Effector CD8-positive, alpha-beta T cell (primary cell): ENCODE data around the gene NHLRC4.

ENCODE experiments used
- DNase-seq: peaks from one replicate; lab custom pipeline; 2025; lab: John Stamatoyannopoulos, UW
- total RNA-seq, 4 experiments: gene quantifications; one replicate each; lab custom pipeline; 2026; lab: John Stamatoyannopoulos, UW

The NHLRC4 gene, protein sequence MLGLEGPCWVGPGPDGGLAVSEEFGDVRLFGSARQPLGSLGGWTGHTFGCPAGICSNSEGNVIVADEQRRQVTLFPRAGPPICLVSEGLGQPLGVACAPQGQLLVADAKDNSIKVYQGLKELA
- 0 to 2.0 (median 1.0) reads per million in 4 experiments for total RNA-seq

DNA sequence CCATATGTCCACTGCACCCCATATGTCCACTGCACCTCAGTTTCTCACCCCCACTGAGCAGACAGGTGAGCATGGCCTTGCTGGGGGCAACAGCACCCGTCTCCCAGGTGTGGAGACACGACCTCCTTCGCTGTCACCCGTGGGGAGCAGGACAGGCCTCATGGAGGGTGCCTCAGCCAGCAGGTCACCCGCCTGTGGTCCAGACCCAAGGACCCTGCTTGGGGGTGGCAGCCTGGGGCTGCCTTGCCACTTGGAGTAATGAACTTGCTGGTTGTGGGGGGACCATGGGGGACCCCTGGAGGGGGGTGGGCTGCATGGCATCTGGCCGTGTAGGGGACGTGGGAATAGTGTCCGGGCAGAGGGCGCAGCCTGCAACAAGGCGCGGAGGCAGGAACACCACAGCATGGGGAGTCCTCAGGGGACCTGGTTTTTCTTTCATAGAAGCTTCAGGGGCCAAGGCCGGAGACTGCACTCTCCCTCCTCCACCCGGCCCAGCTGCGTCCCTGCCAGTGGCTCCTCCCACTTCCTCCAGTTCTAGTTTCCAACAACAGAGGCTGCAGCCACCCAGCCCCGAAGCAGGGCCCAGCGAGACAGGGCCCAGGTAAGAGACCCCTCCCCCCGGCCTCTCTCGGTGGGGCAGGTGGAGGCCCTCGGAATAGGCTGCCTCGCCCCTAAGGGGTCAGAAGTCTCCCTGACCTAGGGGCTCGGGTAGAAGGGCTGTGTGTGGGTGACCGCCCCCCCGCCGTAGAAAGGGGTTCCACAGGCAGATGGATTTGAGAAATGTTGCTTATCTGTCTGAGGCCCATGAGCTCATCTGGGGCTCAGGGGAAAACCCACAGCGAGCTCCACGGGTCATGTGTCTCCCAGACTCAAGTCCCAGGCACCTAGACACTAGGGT is at the start of gene NHLRC4:
NHLRC4 (plus strand) TSS at position 531 of the 898 bp plus-strand sequence. CDS start 1,043 bp downstream, outside the sequence.
- DNase-seq = peak; percentile 19

DNA sequence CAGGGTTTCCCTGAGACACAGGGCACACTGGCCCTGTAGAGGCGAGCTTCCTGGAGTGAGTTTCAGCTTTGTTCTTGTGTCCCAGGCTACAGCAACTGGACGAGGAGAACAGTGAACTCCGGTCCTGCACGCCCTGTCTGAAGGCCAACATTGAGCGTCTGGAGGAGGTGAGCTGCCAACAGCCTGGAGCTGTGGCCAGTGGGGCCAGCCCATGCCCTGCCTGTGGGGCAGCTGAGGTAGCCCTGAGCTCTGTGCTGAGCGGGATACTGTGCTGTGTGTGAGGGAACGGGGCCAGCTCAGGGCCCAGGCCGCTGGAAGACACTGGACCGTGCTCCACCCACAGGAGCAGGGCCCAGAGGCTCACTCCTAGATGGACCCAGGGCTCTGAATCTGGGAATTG is 47.9 kb upstream of the NHLRC4 start:
- DNase-seq = no peak

DNA sequence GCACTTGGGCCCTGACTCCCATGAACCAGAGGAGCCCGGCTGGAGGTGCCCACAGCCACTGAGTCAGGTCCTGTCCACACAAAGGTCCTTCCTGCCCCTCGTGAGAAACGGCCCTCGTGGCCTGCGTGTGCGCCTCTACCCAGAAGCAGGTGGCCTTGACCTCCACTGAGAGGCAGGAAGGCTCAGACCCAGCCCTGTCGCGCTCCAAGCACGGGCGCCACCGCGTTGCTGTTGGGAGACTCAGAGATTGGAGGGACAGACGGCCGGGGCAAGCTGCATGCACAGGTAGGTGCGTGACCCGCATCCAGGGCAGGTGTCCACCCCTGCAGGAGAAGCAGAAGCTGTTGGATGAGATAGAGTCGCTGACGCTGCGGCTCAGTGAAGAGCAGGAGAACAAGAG is 47.4 kb upstream of the NHLRC4 start:
- DNase-seq = no peak

DNA sequence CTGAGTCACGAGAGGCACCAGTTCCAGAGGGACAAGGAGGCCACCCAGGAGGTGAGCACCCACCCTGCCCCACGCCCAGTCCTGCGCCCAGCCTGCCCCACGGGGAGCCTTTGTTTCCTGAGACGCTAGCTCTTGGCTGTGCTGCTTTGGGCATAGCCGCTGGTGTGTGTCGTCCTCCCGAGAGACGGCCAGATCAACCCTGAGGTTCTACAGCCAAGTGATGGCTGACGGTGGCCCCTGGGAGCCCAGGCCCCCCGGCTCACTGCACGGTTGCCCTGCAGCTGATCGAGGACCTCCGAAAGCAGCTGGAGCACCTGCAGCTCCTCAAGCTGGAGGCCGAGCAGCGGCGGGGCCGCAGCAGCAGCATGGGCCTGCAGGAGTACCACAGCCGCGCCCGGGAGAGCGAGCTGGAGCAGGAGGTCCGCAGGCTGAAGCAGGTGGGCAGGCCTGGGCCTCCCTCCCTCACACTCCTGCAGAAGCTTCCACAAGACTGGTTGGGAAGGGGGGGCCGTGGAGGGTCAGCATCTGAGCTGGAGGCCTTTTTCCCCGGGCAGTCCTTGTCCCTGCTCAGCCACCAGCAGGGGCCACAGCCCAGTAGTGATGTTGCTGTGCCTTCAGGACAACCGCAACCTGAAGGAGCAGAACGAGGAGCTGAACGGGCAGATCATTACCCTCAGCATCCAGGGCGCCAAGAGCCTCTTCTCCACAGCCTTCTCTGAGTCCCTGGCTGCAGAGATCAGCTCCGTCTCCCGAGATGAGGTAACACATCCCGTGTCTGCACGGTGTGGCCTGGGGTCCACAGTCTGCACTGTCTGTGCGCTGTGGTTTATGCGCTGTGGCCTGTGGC is 46.7 kb upstream of the NHLRC4 start:
- no peak for DNase-seq

DNA sequence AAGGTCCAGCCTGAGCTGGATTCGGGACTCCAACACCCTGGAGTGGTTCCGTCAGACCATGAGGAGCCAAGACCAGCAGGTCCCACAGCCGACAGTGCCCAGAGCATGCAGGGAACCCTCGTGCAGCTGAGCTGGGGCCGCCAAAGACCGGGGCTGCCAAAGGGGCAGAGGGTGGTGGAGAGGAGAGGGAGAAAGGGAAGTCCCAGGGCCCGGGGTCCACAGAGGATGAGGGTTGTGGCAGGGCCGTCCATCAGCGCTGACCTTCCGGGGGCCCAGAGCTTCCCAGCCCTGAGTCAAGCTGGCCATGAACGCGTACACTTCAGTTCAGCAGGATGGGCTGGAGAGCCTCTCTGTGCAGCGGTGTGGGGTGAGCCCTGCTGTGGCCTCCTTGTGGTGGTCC is 46.0 kb upstream of the NHLRC4 start:
- DNase-seq = no peak

DNA sequence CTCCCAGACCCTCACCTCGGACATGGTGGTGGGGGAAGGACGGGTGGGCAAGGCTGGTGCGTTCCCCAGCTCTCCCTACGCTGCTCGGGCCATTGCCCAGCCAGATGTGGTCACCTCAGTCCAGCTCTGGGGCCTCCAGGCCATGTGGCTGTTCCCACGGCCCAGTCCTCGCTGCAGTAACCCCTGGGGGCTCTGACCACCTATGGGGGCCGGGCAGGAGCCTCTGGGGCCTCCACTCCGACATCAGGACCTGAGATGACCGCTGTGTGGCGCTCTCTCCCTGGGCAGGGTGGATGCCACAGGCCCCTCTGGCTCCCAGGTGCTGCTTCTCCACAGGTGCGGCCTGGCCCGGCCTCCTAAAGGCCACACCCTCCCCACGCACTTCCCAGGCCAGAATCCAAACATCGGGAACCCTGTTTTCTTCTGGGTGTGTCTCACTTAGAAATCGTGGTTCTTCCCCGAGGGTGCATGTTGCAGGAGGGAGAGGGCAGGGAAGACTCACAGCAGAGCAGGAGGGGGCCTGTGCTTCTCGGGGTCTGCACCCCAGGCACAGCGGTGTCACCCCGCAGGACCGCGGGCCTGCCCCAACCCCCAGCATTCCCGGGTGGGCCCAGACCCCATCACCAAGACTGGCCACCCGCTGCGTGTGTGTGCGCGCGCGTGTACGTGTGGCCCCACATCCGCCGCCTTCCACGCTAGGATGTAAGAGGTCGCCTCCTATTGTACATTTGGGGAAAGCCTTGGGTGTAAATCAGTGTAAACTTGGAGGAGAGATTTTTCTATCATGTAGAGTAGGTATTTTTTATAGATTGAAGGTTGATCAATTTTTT is 45.2 kb upstream of the NHLRC4 start:
- DNase-seq = no peak

DNA sequence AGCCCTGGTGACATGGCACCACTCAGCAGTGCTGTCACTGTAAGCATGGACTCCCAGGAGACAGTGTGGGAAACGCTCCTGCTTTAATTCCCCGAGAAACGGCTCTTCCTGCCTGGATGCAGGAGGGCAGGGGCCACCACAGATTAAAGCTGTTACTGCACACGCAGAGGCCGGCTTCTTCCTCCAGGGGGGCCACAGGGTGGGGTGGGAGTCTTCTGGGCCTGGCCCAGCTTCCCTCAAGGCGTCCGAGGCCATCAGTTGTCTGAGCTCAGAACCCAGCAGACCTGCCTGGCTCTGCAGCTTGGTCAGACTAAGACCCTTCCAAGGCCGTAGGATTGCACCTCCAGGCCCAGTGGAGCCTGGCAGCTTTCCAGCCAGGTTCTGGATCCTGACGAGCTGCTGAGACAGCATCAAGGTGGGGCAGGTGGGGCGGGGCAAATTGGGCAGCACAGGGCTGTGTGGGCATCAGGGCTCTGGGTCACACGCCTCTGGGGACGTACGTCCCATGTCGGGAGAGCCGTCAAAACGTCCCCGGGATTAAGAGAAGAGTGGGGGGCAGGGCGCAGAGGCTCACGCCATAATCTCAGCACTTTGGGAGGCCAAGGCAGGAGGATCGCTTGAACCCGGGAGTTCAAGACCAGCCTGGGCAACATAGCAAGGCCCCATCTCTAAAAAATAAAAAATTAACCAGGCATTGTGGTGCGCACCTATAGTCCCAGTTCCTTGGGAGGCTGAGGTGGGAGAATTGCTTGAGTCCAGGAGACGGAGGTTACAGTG is 44.3 kb upstream of the NHLRC4 start:
- no peak for DNase-seq

DNA sequence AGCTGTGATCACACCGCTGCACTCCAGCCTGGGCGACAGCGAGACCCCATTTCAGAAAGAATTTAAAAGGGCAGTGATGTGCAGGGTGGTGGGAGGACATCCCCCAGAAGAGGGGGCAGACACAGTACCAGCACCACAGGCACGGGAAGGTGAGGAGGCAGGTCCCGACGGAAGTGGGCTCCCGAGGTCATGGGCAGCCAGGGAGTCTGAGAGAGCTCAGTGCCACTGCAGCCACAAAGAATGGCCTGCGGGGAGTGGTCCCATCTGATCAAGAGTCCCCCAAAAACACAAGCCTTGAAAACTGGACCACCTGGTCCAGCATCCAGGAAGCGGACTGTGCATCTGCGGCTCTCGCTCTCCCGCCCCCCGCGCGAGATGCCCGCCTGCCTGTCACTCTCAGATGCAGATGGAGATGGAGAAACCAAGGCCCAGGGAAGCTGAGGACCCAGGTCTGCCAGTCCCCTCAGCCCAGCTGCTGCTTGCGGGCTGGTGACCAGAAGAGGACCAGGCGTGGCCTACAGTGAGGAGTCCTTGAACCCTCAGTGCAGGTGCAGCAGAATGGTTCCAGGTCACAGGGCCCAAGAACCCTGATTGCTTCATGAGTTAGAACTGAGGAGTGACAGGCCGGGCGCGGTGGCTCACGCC is 43.6 kb upstream of the NHLRC4 start:
- no peak for DNase-seq

DNA sequence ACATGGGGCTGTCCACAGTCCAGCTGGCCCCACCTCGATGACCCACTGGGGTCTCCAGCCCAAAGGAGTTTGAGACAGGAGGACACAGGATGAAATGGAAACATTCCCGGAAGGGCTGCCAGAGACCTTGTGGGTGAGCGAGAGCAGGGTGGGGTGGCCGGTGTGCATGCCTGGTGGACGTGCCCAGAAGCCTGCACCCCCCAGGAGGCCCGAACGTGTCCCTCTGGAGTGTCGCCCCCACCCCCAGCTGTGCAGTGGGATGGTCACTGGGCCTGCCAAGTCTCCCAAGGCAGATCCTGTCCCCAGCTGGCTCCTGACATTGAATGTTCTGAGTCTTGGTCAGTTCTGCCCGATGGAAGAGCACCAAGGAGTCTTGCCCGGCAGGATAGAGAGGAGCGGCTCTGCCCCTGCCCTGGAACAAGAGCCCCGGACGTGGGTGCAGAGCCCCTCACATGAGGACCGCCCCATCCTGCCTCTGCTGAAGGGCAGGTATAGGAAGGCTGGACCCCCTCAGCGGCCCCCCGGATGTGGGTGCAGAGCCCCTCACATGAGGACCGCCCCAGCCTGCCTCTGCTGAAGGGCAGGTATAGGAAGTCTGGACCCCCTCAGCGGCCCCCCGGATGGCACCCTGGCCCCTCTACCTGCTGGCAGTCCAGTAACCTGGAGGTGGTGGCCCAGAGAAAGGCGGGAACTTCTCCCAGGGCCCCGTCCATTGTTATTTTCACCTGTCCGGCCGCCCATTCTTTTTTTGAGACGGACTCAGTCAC is 42.3 kb upstream of the NHLRC4 start:
- no peak for DNase-seq

DNA sequence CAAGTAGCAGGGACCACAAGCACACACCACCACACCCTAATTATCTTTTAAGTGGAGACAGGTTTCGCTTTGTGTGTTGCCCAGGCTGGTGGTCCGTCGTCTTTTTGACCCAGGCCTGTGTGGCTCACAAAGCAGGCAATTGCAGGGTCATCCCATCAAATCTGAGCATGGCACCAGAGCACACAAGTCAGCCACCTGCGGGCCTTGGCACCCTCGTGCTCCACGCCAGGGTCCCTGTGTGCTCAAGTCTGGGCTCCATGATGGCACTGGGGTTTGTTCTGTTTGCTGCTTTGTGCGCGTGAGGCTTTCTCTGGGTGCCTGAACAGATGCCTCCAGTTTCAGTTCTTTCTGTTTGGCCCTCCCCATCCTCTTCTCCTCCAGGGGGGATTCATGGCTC is 41.7 kb upstream of the NHLRC4 start:
- DNase-seq = no peak

DNA sequence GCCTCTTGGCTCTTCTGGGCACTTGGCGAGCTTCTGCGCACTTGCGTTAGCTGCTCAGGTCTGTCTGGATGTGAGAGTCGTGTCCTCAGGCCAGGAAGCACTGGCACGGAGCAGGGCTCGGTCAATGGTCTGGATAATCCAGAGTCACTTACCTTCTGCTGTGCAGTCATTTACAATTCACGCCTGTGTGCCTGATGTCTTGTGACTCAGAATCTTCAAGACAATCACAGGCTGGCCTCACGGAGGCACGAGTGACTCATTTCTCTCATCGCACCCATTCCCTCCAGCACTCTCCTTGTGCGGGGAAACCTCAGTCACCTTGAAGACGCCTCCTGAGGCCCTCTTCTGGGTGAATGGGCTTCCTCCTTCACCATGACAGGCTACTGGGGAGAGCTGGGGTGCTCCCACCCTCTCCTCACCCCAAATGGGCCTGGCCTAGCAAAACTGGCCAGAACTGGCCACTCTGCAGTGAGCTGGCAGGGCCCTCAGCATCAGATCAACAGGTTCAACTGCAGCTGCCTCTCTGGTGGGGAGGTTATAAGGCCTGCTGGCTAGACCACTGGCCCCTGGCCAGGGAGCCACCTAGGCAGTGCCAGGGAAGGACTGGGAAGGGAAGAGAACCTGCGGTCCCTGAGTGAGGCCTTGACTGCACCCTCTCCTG is 41.2 kb upstream of the NHLRC4 start:
- DNase-seq = no peak

DNA sequence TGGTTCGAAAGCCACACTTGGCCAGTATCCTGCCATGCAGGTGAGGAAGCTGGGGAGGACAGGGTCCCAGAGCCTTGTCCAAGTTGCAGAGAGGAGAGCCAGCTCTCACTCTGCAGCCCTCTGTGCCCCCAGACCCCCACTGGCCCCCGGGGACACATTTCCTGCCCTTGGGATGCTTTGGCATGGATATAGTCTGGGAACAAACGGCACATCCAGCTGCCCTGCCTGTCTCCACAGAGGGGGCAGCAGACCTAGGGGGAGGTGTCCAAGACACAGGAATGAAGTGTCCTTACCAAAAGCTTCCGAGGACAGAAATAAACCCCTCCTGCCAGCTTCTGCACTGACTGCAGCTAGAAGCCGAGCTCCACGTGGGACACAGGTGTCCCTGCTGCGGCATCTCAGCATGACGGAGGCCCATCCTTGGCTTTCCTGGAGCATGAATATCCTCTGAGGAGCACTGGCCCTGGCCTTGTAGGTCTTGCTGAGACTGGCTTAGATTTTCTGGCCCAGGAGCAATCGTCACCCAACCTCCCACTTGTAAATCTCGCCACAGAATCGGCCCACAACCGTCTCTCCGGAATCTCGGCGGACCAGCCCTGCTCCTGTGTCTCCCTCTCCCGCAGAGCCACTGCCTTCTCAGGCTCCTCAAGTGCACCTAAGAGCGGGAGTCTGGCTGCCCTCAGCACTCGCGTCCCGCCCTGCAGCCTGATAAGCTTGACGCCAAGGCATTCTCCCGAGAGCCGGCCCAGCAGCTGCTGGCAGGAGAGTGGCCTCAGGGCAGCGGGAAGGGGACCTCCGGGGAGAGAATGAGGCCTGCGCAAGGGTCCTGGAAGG is 40.4 kb upstream of the NHLRC4 start:
- DNase-seq = no peak

DNA sequence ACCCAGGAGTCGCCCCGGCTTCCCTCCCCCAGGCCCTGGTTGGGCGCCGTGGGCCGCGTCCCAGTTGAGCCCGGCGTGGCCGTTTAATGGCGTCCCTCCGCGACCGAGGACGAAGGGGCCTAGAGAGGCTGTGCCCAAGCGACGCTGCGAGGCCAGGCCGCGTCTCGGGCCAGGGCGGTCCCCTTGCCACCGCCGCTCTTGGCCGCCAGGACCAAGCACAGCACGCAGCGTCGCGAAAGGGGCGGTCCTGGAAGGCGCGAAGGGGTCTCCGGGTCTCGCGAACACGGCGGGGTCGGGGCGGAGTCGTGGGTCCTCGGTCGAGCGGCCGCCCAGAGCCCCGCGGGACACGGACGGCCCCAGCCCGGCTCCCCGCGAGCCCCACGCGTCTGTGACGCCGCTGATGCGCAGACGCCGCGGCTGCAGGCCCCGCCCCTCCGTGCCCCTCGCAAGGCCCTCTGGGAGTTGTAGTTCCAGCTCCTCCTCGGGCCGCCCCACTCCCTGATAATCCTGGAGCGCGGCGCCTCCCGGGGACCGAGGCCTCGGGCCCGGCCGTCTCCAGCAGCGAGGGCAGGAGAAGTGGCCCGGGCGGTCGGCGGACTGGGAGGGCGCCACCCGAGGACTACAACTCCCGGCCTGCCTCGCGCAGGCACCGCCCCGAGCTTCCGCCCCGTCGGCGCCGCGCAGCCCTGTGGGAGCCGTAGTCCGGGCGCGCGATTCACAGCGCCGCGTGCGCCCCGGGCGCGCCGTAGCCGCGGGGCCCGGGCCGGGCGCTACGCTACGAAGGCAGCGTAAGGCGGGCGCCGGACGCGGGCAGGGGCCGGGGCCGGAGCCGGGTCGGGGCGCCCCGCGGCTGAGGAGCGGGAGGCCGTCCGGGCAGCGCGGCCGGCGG is 39.5 kb upstream of the NHLRC4 start, which contains the start of gene CAPN15:
CAPN15 (plus strand) TSS at position 698 of the 889 bp plus-strand sequence. CDS start 19,127 bp downstream, outside the sequence.
- peak; percentile 79 for DNase-seq

DNA sequence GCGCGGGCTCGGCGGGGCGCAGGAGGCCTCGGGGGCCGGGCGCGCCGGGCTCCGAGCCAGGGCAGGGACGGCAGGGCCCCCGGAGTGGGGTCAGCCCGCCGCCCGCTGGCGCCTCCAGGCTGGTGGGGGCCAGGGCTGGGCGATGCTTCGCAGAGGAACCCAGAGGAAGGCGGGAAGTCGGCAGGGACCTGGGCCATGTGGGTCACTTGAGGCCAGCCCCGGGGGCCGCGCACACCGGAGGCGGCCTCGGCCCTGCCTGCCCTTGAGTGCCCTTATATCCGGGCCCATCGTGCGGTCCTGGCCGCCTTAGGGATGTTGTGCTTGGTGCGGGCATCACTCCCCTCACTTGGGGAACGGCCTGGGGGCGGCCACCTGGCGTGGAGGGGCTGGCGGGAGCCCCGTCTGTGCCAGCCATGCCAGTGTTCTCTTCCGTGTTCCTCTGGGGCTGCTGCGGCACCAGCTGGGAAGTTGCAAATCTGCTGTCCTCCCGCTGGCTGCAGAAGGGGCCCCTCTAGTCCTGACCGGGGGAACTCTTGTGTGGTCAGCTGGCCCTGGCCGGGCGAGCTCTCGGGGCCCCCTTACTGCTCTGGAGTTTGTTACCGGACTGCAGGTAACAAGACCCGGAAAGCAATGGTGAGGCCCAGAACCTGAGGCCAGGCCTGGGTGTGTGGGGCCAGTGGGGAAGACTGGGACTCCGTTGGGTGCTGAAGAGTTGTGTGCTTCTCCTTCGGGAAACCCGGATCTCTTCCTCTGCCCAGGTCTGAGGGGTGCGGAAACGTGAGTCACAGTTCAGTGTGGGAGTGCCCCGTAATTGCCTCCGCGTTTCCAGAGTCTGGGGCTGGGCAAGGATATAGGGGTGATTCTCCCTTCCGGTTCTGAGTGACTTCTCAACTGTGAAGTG is 38.4 kb upstream of the NHLRC4 start:
- DNase-seq = no peak

DNA sequence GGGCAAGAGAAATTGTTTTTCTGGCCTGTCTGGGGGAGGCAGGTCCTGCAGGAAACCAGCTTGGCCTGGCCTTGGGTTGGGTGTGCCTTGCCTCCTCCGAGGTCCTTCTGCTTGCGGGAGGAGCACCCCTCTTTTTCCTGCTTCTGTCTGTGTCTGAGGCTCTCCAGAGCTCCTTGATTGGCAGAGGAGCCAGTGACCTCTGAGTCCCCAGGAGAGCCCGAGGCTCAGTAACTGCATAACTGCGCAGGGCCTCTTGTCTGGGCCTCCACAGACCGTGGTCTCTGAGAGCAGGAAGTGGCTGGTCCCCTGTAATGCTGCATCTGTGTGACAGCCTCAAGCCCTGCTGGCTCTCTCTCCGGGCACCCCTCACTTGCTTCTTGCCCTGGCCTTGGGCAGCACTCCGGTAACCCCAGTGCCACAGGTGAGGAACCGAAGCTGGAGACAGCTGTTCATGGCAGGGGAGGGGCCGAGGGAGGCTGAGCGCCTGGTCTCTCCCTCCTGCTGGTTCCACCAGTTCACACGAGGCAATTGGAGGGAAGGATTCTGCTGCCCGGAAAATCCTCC is 37.7 kb upstream of the NHLRC4 start:
- no peak for DNase-seq
